ENCODE data around the gene USP28. TPM values are rescaled to one million over a fixed set of nuclear protein-coding genes. Genes with fewer than 3 reads are reported as not detected.
A peak's percentile ranks its signal among the peaks of the same experiment; 100 is the strongest.

USP28 gene
- total and polyA plus RNA-seq, 2 of the 8 experiments (the other 6 are each of a cell fraction or from before 2014, with no cell fraction given), result 82.6 to 119 TPM

- TF ChIP-seq CHD7 (IDR thresholded peaks at IDR 0.05; ENCODE audit: insufficient replicate concordance, low read length) (peak; percentile 86), RXRA (IDR thresholded peaks at IDR 0.05; ENCODE audit: insufficient read depth, low read depth, low read length) (no peak), FOSL1 (IDR thresholded peaks at IDR 0.05; ENCODE audit: insufficient read depth, low read depth, low read length) (no peak), POLR2A (IDR thresholded peaks at IDR 0.05; ENCODE audit: control extremely low read depth in 1 of 2, low read depth in 2 of 2, low read length in 2 of 2) (peak in 1 of 2 experiments; percentile 50; a peak in 1 of 3 replicates), SP4 (IDR thresholded peaks at IDR 0.05; ENCODE audit: low read length) (no peak), MAFK (IDR thresholded peaks at IDR 0.05; ENCODE audit: low read depth, low read length) (0 out of 2 replicates have a peak, but pooled peaks have one; percentile 29), E2F6 (IDR thresholded peaks at IDR 0.05) (no peak), ATF3 (IDR thresholded peaks at IDR 0.05; ENCODE audit: insufficient read depth, low read depth, low read length) (no peak), BACH1 (IDR thresholded peaks at IDR 0.05; ENCODE audit: low read length) (no peak), RFX5 (IDR thresholded peaks at IDR 0.05; ENCODE audit: borderline replicate concordance, low read depth, low read length) (no peak), PHF8 (conservative IDR thresholded peaks at IDR 0.05; ENCODE audit: low read depth, low read length) (no peak)
Measured at GRCh38 chr11:113849713-113850112, 25.7 kb downstream of the USP28 start (continued).

Data from H1 (cell line).